HepG2 (cell line): ENCODE data around the gene EZH1. TPM values are rescaled to one million over a fixed set of nuclear protein-coding genes. Genes with fewer than 3 reads are reported as not detected.

ENCODE experiments used
- GATAD1 ChIP-seq: IDR thresholded peaks from 2 replicates; pipeline ENCODE4 v1.6.1; 2016; ENCODE audit warnings: missing genetic modification reagents, missing compliant biosample characterization
- ISX ChIP-seq: sonication (generic); formaldehyde crosslinking; conservative IDR thresholded peaks from 2 replicates; pipeline ENCODE4 v1.5.0; 2020; ENCODE audit warnings: missing genetic modification reagents
- RXRA ChIP-seq: sonication (generic); formaldehyde crosslinking; IDR thresholded peaks from 2 replicates; pipeline ENCODE4 v1.5.1; 2020; ENCODE audit warnings: missing genetic modification reagents
- THAP11 ChIP-seq: IDR thresholded peaks from 2 replicates; pipeline ENCODE4 v1.6.1; 2016; ENCODE audit warnings: missing biosample characterization, missing genetic modification reagents
- TOE1 ChIP-seq: sonication (generic); formaldehyde crosslinking; IDR thresholded peaks from 2 replicates; pipeline ENCODE4 v1.4.0; 2020; ENCODE audit warnings: mild to moderate bottlenecking, missing genetic modification reagents
- ZFP62 ChIP-seq: sonication (generic); formaldehyde crosslinking; IDR thresholded peaks from 2 replicates; pipeline ENCODE4 v1.4.0; 2020; ENCODE audit warnings: missing genetic modification reagents
- ZMYM2 ChIP-seq: sonication (generic); formaldehyde crosslinking; IDR thresholded peaks from 2 replicates; pipeline ENCODE4 v1.8.0; 2022; ENCODE audit warnings: mild to moderate bottlenecking, missing genetic modification reagents
- ZSCAN9 ChIP-seq: IDR thresholded peaks from 2 replicates; pipeline ENCODE4 v1.6.1; 2016; ENCODE audit warnings: borderline replicate concordance
- polyA plus RNA-seq, 8 experiments: library from polyadenylated mRNA; depleted of rRNA in 3 of 8; stranded (reverse) in 7 of 8; unstranded in 1 of 8; fragments of >200 nt; fragmentation: Illumina TruSeq in 4 of 8; extraction: Trizol in 4 of 8; gene quantifications; 2 replicates each; pipeline versions ENCODE4 v1.2.1 to v1.2.3, GENCODE V29; 2011 to 2016; ENCODE audit warnings: low read depth in 4 of 8, missing spikeins in 1 of 8, mixed read lengths in 1 of 8; ENCODE audit not compliant: insufficient read depth in 1 of 8
- total RNA-seq, 5 experiments: library from RNA; depleted of rRNA; stranded (reverse); fragments of >200 nt; fragmentation: Illumina TruSeq; extraction: Trizol; gene quantifications; 2 replicates each; pipeline ENCODE4 v1.2.3, GENCODE V29; 2016; ENCODE audit warnings: low read depth in 1 of 5
- TF ChIP-seq, protein P1 (sequence below): sonication (generic); formaldehyde crosslinking; IDR thresholded peaks from 2 replicates; pipeline ENCODE4 v1.4.0; 2020; ENCODE audit warnings: missing genetic modification reagents, borderline replicate concordance
- TF ChIP-seq, protein P2 (sequence below): sonication (generic); formaldehyde crosslinking; IDR thresholded peaks from 2 replicates; pipeline ENCODE4 v1.4.0; 2020; ENCODE audit warnings: missing genetic modification reagents
- TF ChIP-seq, protein P3 (sequence below): IDR thresholded peaks from 2 replicates; pipeline ENCODE4 v1.6.1; 2016; ENCODE audit warnings: mild to moderate bottlenecking
- TF ChIP-seq, protein P4 (sequence below): IDR thresholded peaks from 2 replicates; pipeline ENCODE4 v1.4.0; 2020; ENCODE audit warnings: mild to moderate bottlenecking, missing genetic modification reagents

EZH1 gene
- total and polyA plus RNA-seq, 2 of the 13 experiments (the other 11 are each of a cell fraction or from before 2014, with no cell fraction given) = 11.6 to 24.0 TPM

DNA sequence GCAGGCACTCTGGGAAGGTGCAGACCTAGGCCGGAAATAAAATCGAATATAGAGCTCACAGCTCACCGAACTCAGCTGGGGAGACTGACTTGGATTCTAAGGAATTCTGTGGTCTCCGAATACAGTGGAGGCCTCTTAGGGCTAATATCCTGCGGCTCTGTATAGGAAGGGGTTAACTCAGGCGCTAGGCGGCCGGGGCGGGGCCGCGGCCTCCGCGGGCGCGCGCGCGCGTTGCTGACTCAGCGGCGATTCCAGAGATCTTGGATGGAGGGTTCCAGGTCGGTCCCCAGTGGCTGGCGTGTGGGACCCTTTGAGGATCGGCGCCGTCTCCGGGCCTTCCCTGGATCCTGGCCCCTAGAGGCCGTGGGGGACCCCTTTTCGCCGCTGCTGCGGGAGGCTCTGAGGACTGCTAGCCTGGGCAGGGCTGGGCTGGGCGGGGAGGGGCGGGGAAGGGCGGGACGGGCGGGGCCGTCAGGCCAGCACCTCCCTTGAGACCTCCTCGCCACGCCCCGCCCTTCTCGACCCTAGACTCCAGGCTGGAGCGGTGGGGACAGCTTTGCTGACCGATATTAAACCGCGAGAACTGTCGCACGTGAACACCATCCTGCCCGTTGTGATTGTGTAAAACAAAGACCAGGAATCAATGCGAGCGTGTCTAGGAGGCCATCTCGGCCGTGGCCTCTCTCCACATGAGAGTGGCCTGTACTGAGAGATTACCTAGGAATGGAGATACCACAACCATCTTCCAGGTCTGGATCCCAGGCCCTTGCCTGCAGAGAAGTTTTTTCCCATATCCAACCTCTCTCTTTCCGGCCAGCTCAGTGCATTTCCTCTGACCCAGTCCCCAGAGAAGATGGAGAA lies 66.7 kb downstream of the EZH1 start (continued):
- no peak for TF ChIP-seq ZMYM2
- TF ChIP-seq, protein P1, sequence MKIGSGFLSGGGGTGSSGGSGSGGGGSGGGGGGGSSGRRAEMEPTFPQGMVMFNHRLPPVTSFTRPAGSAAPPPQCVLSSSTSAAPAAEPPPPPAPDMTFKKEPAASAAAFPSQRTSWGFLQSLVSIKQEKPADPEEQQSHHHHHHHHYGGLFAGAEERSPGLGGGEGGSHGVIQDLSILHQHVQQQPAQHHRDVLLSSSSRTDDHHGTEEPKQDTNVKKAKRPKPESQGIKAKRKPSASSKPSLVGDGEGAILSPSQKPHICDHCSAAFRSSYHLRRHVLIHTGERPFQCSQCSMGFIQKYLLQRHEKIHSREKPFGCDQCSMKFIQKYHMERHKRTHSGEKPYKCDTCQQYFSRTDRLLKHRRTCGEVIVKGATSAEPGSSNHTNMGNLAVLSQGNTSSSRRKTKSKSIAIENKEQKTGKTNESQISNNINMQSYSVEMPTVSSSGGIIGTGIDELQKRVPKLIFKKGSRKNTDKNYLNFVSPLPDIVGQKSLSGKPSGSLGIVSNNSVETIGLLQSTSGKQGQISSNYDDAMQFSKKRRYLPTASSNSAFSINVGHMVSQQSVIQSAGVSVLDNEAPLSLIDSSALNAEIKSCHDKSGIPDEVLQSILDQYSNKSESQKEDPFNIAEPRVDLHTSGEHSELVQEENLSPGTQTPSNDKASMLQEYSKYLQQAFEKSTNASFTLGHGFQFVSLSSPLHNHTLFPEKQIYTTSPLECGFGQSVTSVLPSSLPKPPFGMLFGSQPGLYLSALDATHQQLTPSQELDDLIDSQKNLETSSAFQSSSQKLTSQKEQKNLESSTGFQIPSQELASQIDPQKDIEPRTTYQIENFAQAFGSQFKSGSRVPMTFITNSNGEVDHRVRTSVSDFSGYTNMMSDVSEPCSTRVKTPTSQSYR (CRISPR knock-in tag) = peak; percentile 72; the same call in 1 of the 2 replicates
- TF ChIP-seq GATAD1 = peak; percentile 74
- TF ChIP-seq, protein P2, sequence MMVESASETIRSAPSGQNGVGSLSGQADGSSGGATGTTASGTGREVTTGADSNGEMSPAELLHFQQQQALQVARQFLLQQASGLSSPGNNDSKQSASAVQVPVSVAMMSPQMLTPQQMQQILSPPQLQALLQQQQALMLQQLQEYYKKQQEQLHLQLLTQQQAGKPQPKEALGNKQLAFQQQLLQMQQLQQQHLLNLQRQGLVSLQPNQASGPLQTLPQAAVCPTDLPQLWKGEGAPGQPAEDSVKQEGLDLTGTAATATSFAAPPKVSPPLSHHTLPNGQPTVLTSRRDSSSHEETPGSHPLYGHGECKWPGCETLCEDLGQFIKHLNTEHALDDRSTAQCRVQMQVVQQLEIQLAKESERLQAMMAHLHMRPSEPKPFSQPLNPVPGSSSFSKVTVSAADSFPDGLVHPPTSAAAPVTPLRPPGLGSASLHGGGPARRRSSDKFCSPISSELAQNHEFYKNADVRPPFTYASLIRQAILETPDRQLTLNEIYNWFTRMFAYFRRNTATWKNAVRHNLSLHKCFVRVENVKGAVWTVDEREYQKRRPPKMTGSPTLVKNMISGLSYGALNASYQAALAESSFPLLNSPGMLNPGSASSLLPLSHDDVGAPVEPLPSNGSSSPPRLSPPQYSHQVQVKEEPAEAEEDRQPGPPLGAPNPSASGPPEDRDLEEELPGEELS (CRISPR knock-in tag) = peak; percentile 64
- TF ChIP-seq THAP11 (CRISPR knock-in tag) = peak; percentile 75; the same call in 1 of the 2 replicates
- TF ChIP-seq, protein P3, sequence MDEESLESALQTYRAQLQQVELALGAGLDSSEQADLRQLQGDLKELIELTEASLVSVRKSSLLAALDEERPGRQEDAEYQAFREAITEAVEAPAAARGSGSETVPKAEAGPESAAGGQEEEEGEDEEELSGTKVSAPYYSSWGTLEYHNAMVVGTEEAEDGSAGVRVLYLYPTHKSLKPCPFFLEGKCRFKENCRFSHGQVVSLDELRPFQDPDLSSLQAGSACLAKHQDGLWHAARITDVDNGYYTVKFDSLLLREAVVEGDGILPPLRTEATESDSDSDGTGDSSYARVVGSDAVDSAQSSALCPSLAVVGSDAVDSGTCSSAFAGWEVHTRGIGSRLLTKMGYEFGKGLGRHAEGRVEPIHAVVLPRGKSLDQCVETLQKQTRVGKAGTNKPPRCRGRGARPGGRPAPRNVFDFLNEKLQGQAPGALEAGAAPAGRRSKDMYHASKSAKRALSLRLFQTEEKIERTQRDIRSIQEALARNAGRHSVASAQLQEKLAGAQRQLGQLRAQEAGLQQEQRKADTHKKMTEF (CRISPR knock-in tag) = 0 out of 2 replicates have a peak, but pooled peaks have one; percentile 55
- peak; percentile 59; the same call in 1 of the 2 replicates for TF ChIP-seq ZSCAN9 (CRISPR knock-in tag)
- no peak for TF ChIP-seq ZFP62
- TF ChIP-seq ISX (CRISPR knock-in tag) = no peak; the same call in 1 of the 2 replicates
- TF ChIP-seq TOE1 (CRISPR knock-in tag) = no peak
- TF ChIP-seq RXRA (CRISPR knock-in tag) = peak; percentile 75; the same call in 1 of the 2 replicates
- TF ChIP-seq, protein P4, sequence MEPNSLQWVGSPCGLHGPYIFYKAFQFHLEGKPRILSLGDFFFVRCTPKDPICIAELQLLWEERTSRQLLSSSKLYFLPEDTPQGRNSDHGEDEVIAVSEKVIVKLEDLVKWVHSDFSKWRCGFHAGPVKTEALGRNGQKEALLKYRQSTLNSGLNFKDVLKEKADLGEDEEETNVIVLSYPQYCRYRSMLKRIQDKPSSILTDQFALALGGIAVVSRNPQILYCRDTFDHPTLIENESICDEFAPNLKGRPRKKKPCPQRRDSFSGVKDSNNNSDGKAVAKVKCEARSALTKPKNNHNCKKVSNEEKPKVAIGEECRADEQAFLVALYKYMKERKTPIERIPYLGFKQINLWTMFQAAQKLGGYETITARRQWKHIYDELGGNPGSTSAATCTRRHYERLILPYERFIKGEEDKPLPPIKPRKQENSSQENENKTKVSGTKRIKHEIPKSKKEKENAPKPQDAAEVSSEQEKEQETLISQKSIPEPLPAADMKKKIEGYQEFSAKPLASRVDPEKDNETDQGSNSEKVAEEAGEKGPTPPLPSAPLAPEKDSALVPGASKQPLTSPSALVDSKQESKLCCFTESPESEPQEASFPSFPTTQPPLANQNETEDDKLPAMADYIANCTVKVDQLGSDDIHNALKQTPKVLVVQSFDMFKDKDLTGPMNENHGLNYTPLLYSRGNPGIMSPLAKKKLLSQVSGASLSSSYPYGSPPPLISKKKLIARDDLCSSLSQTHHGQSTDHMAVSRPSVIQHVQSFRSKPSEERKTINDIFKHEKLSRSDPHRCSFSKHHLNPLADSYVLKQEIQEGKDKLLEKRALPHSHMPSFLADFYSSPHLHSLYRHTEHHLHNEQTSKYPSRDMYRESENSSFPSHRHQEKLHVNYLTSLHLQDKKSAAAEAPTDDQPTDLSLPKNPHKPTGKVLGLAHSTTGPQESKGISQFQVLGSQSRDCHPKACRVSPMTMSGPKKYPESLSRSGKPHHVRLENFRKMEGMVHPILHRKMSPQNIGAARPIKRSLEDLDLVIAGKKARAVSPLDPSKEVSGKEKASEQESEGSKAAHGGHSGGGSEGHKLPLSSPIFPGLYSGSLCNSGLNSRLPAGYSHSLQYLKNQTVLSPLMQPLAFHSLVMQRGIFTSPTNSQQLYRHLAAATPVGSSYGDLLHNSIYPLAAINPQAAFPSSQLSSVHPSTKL (CRISPR knock-in tag) = peak; percentile 76
